Trophoblast cell (in vitro differentiated cells and primary cell): ENCODE measurements around the gene UBAC1.

Experiments
- DNase-seq, 2 donors: peaks; one replicate each; pipeline ENCODE4 v3.0.0-alpha.2; 2016
- H2AFZ ChIP-seq: 2 replicates; pipeline ENCODE4 v1.6.1; 2013; ENCODE audit warnings: low read length, moderate library complexity, mild to moderate bottlenecking; ENCODE audit not compliant: insufficient read depth, poor library complexity
- H2AK5ac ChIP-seq: 2 replicates; pipeline ENCODE4 v1.6.1; 2013; ENCODE audit warnings: mild to moderate bottlenecking, low read length
- H2BK120ac ChIP-seq: 2 replicates; pipeline ENCODE4 v1.6.1; 2013; ENCODE audit warnings: low read length, mild to moderate bottlenecking, moderate library complexity; ENCODE audit not compliant: insufficient read depth, poor library complexity
- H2BK12ac ChIP-seq: 2 replicates; pipeline ENCODE4 v1.6.1; 2013; ENCODE audit warnings: mild to moderate bottlenecking, low read length, moderate library complexity
- H2BK5ac ChIP-seq: 2 replicates; pipeline ENCODE4 v1.6.1; 2013; ENCODE audit warnings: low read length, low read depth, moderate library complexity, mild to moderate bottlenecking; ENCODE audit not compliant: poor library complexity
- H3K14ac ChIP-seq: 2 replicates; pipeline ENCODE4 v1.6.1; 2013; ENCODE audit warnings: mild to moderate bottlenecking, low read length
- H3K18ac ChIP-seq: 2 replicates; pipeline ENCODE4 v1.6.1; 2013; ENCODE audit warnings: mild to moderate bottlenecking, low read length
- H3K23ac ChIP-seq: 2 replicates; pipeline ENCODE4 v1.6.1; 2013; ENCODE audit warnings: low read length
- H3K27ac ChIP-seq: 2 replicates; pipeline ENCODE4 v1.5.1; 2013; ENCODE audit warnings: low read depth, mild to moderate bottlenecking, inconsistent platforms, low read length, moderate library complexity
- H3K27me3 ChIP-seq: 2 replicates; pipeline ENCODE4 v1.6.1; 2013; ENCODE audit warnings: inconsistent platforms, mild to moderate bottlenecking, low read length, moderate library complexity; ENCODE audit not compliant: insufficient read depth
- H3K36me3 ChIP-seq, 2 experiments: 1 replicate in 1 of 2; 2 replicates in 1 of 2; pipeline ENCODE4 v1.6.1; 2013; ENCODE audit warnings: low read length in 2 of 2, mild to moderate bottlenecking in 2 of 2, moderate library complexity in 1 of 2; ENCODE audit not compliant: insufficient read depth in 2 of 2, control insufficient read depth in 1 of 2
- H3K4ac ChIP-seq: 2 replicates; pipeline ENCODE4 v1.6.1; 2013; ENCODE audit warnings: low read depth, mild to moderate bottlenecking, low read length, moderate library complexity
- H3K4me1 ChIP-seq, 2 experiments: 1 replicate in 1 of 2; 2 replicates in 1 of 2; pipeline ENCODE4 v1.6.1; 2013; ENCODE audit warnings: low read length in 2 of 2, mild to moderate bottlenecking in 2 of 2, moderate library complexity in 1 of 2; ENCODE audit not compliant: insufficient read depth in 2 of 2, control insufficient read depth in 1 of 2
- H3K4me2 ChIP-seq: 2 replicates; pipeline ENCODE4 v1.6.1; 2013; ENCODE audit warnings: inconsistent platforms, mild to moderate bottlenecking, low read length, moderate library complexity
- H3K4me3 ChIP-seq: 2 replicates; pipeline ENCODE4 v1.5.1; 2013; ENCODE audit warnings: mild to moderate bottlenecking, low read depth, low read length, inconsistent platforms
- H3K79me1 ChIP-seq: one replicate; pipeline ENCODE4 v1.6.1; 2013; ENCODE audit warnings: low read length
- H3K79me2 ChIP-seq: 2 replicates; pipeline ENCODE4 v1.6.1; 2013; ENCODE audit warnings: low read length, mild to moderate bottlenecking; ENCODE audit not compliant: control insufficient read depth, insufficient read depth, poor library complexity
- H3K9ac ChIP-seq: 2 replicates; pipeline ENCODE4 v1.6.1; 2013; ENCODE audit warnings: mild to moderate bottlenecking, low read length
- H3K9me3 ChIP-seq: 2 replicates; pipeline ENCODE4 v1.6.1; 2013; ENCODE audit warnings: low read depth, mild to moderate bottlenecking, control low read depth, inconsistent platforms, low read length; ENCODE audit not compliant: insufficient read depth
- H4K12ac ChIP-seq: 2 replicates; pipeline ENCODE4 v1.6.1; 2013; ENCODE audit warnings: low read depth, mild to moderate bottlenecking, low read length, moderate library complexity
- H4K8ac ChIP-seq: 2 replicates; pipeline ENCODE4 v1.6.1; 2013; ENCODE audit warnings: low read depth, mild to moderate bottlenecking, low read length, moderate library complexity
- H4K91ac ChIP-seq: one replicate; pipeline ENCODE4 v1.6.1; 2013; ENCODE audit warnings: low read depth, mild to moderate bottlenecking, low read length, moderate library complexity
- WGBS: extraction: QIAGEN DNeasy Blood & Tissue Kit; methylation state at CpG from one replicate; pipeline ENCODE4 v1.1.7; 2013; ENCODE audit warnings: missing lambda C conversion rate; ENCODE audit not compliant: insufficient read length, insufficient coverage; ENCODE audit errors: extremely low coverage; 5-methylcytosine and 5-hydroxymethylcytosine counted together

UBAC1 gene

GRCh38 chr9:136002215-136002614 is 41.0 kb upstream of the UBAC1 start:
- H3K9ac ChIP-seq, result no peak overlapping the region
- no peak overlapping the region for H2BK120ac ChIP-seq
- peaks cover 3 to 10% of the 10 kb centered on the region in 2 experiments for H3K4me1 ChIP-seq
- no peak overlapping the region for H3K4me3 ChIP-seq
- H4K12ac ChIP-seq, result no peak overlapping the region
- no peak overlapping the region for H3K23ac ChIP-seq
- H3K9me3 ChIP-seq, result peaks cover under 1% of the 10 kb centered on the region
- H3K27me3 ChIP-seq, result no peaks in the 10 kb centered on the region
- no peak overlapping the region for H2BK12ac ChIP-seq
- no peak overlapping the region for H4K91ac ChIP-seq
- H2AFZ ChIP-seq, result no peak overlapping the region
- no peak overlapping the region for H3K27ac ChIP-seq
- no peak overlapping the region for H3K14ac ChIP-seq
- DNase-seq, result no peak
- H2AK5ac ChIP-seq, result no peak overlapping the region
- H3K4me2 ChIP-seq, result no peak overlapping the region
- no peak overlapping the region for H3K4ac ChIP-seq
- no peaks in the 10 kb centered on the region for H3K79me2 ChIP-seq
- no peak overlapping the region for H2BK5ac ChIP-seq
- peaks cover 0 to 1% of the 10 kb centered on the region in 2 experiments for H3K36me3 ChIP-seq
- H3K18ac ChIP-seq, result no peak overlapping the region
- H3K79me1 ChIP-seq, result no peaks in the 10 kb centered on the region
- no CpG with 5 or more reads among the region's 11 CpGs for WGBS
- no peak overlapping the region for H4K8ac ChIP-seq

- H3K9ac ChIP-seq, result no peak overlapping the region
- H2AK5ac ChIP-seq, result no peak overlapping the region
- H3K23ac ChIP-seq, result no peak overlapping the region
- DNase-seq, result peak in 1 of 2 donors; percentile 12
- H3K4me3 ChIP-seq, result no peak overlapping the region
- WGBS, result no CpG with 5 or more reads among the region's 18 CpGs
- H2BK12ac ChIP-seq, result no peak overlapping the region
- no peak overlapping the region for H2BK120ac ChIP-seq
- no peaks in the 10 kb centered on the region for H3K79me2 ChIP-seq
- H3K9me3 ChIP-seq, result no peaks in the 10 kb centered on the region
- no peak overlapping the region for H3K27ac ChIP-seq
- no peak overlapping the region for H3K14ac ChIP-seq
- no peak overlapping the region for H3K4me2 ChIP-seq
- H2BK5ac ChIP-seq, result no peak overlapping the region
- H3K79me1 ChIP-seq, result no peaks in the 10 kb centered on the region
- H4K8ac ChIP-seq, result no peak overlapping the region
- no peak overlapping the region for H3K18ac ChIP-seq
- H4K91ac ChIP-seq, result no peak overlapping the region
- no peak overlapping the region for H4K12ac ChIP-seq
- no peak overlapping the region for H3K4ac ChIP-seq
- no peaks in the 10 kb centered on the region for H3K36me3 ChIP-seq
- no peaks in the 10 kb centered on the region for H3K27me3 ChIP-seq
- H3K4me1 ChIP-seq, result peaks cover 3 to 10% of the 10 kb centered on the region in 2 experiments
- H2AFZ ChIP-seq, result no peak overlapping the region
Observed at GRCh38 chr9:136001231-136001630, 40.1 kb upstream of the UBAC1 start.

- Histone ChIP-seq H3K18ac (no peak overlapping the region), H3K9ac (no peak overlapping the region), H3K4ac (no peak overlapping the region), H3K27ac (no peak overlapping the region), H3K9me3 (no peaks in the 10 kb centered on the region), H2AFZ (no peak overlapping the region), H2AK5ac (no peak overlapping the region), H3K23ac (no peak overlapping the region), H3K4me2 (no peak overlapping the region), H4K8ac (no peak overlapping the region), H3K14ac (no peak overlapping the region), H2BK5ac (no peak overlapping the region), H4K12ac (no peak overlapping the region), H3K27me3 (no peaks in the 10 kb centered on the region), H3K36me3 (no peaks in the 10 kb centered on the region), H3K4me1 (peaks cover 0 to 2% of the 10 kb centered on the region in 2 experiments), H2BK120ac (no peak overlapping the region), H4K91ac (no peak overlapping the region), H2BK12ac (peak overlapping the region; percentile 38), H3K79me2 (no peaks in the 10 kb centered on the region), H3K79me1 (no peaks in the 10 kb centered on the region), H3K4me3 (no peak overlapping the region)
- no CpG with 5 or more reads among the region's 16 CpGs for WGBS
- DNase-seq, result no peak
Observed at GRCh38 chr9:135998410-135999071, 37.4 kb upstream of the UBAC1 start.

GRCh38 chr9:135998016-135998380 is 36.8 kb upstream of the UBAC1 start:
- no peak overlapping the region for H2BK5ac ChIP-seq
- no peak overlapping the region for H3K27ac ChIP-seq
- H4K8ac ChIP-seq, result no peak overlapping the region
- H3K4me3 ChIP-seq, result no peak overlapping the region
- no peak overlapping the region for H2BK12ac ChIP-seq
- no peak overlapping the region for H2AK5ac ChIP-seq
- no peak overlapping the region for H3K4ac ChIP-seq
- no CpG with 5 or more reads among the region's 10 CpGs for WGBS
- H2AFZ ChIP-seq, result no peak overlapping the region
- H3K4me2 ChIP-seq, result no peak overlapping the region
- no peak overlapping the region for H3K23ac ChIP-seq
- peaks cover 4% of the 10 kb centered on the region in 2 experiments for H3K4me1 ChIP-seq
- H2BK120ac ChIP-seq, result no peak overlapping the region
- DNase-seq, result no peak
- H3K14ac ChIP-seq, result no peak overlapping the region
- H3K36me3 ChIP-seq, result no peaks in the 10 kb centered on the region
- H4K91ac ChIP-seq, result no peak overlapping the region
- H3K18ac ChIP-seq, result no peak overlapping the region
- no peaks in the 10 kb centered on the region for H3K9me3 ChIP-seq
- H3K79me2 ChIP-seq, result no peaks in the 10 kb centered on the region
- H3K27me3 ChIP-seq, result no peaks in the 10 kb centered on the region
- no peak overlapping the region for H3K9ac ChIP-seq
- H3K79me1 ChIP-seq, result peaks cover 3% of the 10 kb centered on the region
- no peak overlapping the region for H4K12ac ChIP-seq
